GM18907 (cell line): ENCODE data around the gene C1QTNF6.

Experiments
- ATAC-seq: cut with Tn5 transposase; IDR thresholded peaks from one replicate; pipeline ENCODE4 v1.9.1; 2021; ENCODE audit warnings: mild to moderate bottlenecking, moderate library complexity; ENCODE audit not compliant: unreplicated experiment

Gene C1QTNF6

DNA sequence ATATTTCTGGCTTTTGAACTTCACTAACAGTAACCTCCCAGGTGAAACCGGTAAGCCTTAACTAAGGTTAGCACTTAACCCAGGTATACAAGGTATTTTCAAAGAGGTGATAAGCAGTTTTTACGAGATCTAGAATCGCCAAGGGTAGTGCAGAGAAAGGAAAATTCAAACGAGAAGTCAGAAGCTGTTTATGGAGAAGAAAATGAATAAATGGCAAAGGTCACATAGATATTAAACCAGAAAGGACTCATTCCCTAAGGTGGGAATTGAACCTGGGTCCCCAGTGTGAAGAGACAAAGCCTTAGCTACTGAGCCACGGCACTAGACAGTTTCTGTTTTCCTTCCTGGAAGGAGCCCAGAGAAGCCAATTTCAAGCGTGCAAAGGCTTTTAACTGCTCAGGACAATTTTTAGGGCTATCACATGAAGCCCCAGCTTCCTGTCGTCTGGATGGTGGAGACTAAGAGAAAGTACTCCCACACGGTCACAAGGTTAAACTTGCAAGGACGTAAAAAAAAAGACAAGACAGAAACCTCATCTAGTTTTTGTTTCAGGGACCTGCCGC lies 5.7 kb upstream of the C1QTNF6 start:
- ATAC-seq: no peak

DNA sequence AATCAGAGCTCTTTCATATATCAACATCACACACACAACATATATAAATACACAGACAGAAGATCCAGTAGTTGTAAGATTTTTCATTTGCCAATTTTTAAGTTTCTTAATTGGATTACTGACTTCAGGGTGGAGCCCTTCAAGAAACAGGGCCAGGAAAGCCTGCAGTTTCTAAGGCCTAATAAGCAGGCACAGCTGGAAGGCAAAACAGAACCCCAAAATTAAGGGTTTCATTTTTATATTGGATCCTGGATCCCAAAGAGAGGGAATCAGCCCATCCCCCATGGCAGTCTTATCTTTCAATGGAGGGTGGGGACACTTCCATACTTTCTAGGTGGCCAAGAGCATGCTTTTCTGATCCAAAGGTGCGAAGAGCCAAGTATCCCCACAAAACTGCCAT lies 4.7 kb upstream of the C1QTNF6 start:
- no peak for ATAC-seq

- ATAC-seq: no peak
Observed at GRCh38 chr22:37192204-37192603, 4.2 kb upstream of the C1QTNF6 start.

GRCh38 chr22:37190262-37190780 lies 2.3 kb upstream of the C1QTNF6 start:
- no peak for ATAC-seq

DNA sequence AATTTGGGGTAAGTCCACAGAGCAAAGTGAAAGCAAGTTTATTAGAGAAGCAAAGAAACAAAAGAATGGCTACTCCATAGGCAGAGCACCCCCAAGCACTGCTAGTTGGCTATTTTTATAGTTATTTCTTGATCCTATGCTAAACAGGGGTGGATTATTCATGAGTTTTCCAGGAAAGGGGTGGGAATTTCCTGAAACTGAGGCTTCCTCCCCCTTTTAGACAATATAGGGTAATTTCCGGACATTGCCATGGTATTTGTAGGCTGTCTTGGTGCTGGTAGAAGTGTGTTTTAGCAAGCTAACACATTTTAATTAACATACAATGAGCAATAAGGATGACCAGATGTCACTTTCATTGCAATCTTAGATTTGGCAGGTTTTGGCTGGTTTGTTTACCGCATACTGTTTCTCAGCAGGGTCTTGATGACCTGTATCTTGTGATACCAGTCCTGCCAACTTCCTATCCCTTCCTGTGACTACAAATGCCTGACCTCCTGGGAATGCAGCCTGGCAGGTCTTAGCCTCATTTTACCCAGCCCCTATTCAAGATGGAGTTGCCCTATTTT lies 937 bp upstream of the C1QTNF6 start:
- ATAC-seq: no peak

DNA sequence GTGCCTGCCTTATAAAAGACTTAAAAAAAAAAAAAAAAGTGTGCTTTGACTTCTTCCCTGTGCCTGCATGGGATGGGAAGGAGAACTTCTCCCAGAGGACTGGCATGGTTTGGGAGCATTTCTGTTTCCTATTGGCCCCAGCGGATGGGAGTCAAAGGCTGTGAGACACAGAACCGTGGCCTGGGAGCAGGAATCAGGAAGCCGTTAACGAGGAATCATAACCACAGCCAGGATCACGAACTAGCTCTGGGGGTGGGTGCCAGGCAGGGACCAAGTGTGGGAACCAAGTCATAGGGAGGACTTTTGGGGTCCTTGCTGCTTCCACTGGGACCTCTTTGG lies 526 bp downstream of the C1QTNF6 start:
- ATAC-seq: no peak

DNA sequence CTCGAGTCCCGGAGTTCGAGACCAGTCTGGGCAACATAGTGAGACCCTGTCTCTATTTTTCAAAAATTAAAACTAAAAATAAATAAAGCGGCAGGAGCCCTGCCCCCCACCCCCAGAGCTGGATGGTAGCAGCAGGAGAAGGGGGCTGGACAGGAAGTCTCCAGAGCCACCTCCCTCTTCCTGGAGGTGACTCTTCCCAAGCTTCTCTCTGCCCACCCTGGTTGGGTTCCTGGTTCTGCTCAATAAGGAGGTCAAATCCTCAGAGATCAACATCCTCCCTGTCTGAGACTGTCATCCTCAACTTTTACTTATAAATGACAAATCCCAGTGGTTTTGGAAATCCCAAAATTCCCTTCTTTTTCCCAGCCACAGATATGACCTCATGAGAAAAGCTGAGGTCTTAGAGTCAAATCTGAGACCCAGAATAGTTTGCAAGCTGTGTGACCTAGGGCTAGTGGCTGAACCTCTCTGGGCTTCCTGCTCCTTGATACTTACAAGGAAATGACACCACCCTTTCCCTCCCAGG lies 987 bp downstream of the C1QTNF6 start:
- no peak for ATAC-seq

DNA sequence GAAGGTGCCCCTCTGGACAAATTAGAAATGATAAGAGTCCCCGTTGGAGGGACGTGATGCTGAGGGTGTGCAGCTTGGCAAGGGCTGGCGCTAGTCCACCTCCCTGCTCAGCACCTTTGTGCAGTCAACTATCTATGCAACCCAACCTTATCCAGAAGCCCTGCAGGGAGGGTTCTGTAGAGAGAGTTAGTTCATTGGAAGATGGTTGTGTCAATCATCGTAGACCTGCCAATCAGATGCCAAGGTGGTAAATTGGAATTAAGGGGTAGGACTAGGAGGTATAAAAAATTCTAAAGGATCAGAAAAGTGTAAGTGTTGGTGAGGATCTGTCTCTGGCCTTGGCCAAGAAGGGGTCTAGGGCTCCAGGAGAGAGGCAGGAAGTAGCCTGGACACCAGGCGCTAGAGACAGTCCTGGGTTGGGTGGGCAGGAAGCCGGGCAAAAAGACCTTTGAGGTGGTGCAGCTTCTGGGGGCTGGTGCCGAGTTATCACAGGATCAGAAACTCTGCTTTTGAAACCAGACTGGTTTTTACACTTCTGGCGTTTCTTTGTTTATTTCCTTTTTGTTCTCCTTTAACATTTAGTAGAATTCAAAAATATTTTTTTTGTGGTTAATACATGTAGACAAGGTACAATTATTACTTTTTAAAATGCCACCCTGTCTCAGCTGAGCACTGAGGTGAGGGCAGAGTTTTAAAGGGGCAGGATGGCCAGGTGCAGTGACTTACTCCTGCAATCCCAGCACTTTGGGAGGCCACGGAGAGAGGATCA lies 1.6 kb downstream of the C1QTNF6 start:
- no peak for ATAC-seq

- ATAC-seq: no peak
Observed at GRCh38 chr22:37185646-37186227, 2.3 kb downstream of the C1QTNF6 start.

DNA sequence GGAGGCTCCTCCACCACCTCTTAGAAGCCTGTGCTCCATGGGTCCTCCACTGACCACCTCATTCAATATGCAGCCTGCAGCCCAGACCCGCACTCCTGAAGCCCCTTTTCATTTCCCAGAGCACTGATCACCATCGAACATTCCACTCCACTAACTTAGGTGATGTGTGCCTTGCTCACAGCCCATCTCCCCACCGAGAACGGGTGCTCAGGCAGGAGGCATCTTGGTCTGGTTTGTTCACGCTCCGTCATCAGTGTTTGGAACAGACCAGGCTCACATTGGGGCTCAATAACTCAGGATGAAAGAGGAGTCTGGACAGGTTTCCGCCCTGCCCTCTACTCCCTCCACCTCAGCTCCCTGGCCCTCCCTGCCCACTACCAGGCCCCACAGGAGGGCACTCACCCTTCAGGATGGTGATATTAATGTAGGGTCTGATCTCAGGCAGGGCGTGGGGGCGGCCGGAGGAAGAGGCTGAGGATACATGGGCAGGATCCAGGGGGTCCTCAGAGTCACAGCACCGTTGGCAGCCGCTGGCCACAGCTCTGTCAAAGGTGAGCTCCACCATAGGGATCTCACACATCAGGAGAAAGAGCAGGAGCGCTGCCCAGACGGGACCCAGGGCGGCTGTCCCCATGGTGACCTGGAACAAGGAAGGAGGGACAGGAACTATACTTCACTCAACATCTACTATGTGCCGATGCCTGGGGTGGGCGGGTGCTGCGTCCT lies 3.1 kb downstream of the C1QTNF6 start:
- ATAC-seq: no peak

- ATAC-seq: no peak
Observed at GRCh38 chr22:37184380-37184755, 3.7 kb downstream of the C1QTNF6 start.

GRCh38 chr22:37183432-37184379 lies 4.3 kb downstream of the C1QTNF6 start:
- no peak for ATAC-seq

- ATAC-seq: no peak
Observed at GRCh38 chr22:37182949-37183245, 5.2 kb downstream of the C1QTNF6 start.

DNA sequence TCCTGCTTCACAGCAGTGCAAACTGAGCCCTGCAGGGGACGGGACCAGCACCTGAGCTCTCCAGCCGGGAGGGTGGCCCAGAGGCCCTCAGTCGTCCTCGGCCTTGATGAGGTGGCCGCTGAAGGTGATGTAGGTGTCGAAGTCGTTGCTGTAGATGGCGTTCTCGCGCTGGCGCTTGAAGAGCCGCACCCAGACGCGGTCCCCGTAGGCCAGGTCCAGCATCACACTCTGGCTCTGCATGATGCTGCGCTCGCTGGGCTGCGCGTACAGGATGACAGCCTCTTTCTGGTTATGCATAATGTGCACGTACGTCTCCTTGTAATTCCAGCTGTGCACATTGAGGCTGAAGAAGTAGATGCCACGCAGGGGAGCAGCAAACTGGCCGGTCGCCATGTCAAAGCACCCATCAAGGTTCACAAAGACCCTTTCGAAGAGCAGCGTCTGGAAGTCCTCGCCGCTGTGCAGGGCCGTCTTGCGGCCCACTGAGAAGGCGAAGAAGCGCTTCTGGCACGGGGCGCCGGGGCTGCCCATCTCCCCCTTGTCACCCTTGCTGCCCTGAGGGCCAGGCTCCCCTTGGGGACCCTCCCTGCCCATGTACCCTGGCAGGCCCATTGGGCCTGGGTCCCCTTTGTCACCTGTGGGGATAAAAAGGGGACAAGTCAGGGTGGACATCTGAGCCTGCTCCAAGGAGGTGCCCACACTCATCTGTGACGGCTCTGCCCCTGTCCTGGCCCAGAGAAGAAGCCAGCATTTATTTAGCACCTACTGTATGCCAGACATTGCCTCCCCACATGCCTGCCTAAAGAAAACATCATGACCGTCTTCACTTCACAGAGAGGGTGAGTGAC lies 5.7 kb downstream of the C1QTNF6 start:
- ATAC-seq: no peak

GRCh38 chr22:37181681-37182080 lies 6.4 kb downstream of the C1QTNF6 start:
- no peak for ATAC-seq

DNA sequence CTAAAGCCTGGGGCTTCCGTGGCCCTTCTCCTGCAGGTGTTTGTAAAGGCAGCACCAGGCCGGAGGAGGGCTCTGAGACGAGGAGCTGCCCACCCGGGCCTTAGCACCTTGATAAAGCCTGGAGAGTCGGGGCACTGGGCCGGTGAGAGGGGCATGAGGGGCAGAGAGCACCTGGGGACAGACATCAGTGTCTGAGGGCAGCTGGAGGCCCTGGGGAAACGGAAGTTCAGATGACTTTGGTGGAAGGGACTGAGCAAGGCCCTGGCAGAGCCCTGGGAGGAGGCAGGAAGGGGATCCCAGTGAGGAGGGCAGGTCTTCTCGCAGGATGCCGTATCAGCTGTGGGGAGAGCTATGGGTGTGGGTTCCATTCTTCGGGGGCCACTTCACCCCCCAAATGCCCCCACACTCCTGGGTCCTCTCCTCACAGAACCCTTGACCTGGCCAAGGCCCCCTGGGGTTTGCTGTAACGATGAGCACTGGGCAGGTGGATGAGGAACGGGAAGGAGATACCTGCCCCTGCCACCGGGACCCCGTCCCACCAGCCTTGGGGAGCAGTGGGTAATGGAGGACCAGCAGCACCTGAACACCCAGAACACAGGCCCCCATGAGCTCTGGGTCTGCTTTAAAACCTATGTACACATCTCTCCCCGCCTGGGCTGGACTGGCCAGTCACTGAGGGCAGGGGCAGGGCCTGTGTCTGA lies 7.4 kb downstream of the C1QTNF6 start:
- ATAC-seq: no peak

GRCh38 chr22:37179622-37180420 lies 8.2 kb downstream of the C1QTNF6 start:
- no peak for ATAC-seq

DNA sequence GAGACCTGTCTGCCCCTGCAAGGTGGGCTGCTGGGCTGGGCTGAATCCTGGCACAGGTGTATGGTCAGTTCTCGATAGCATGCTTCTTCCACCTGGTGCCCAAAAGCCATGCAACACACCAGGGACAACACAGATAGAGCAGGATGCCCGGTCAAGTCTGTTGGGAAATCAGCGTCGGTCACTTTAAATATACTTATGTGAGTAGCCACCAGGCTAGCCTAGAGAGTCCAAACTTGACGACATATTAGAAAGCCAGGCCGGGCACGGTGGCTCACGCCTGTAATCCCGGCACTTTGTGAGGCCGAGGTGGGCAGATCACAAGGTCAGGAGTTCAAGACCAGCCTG lies 8.9 kb downstream of the C1QTNF6 start:
- ATAC-seq: no peak
